ENCODE measurements around the gene B4GALT5. TPM values are rescaled to one million over a fixed set of nuclear protein-coding genes. Genes with fewer than 3 reads are reported as not detected.

B4GALT5 gene
- total and polyA plus RNA-seq, 3 donors from 2014 or later, result 56.9 to 69.7 (median 63.4) TPM

DNA sequence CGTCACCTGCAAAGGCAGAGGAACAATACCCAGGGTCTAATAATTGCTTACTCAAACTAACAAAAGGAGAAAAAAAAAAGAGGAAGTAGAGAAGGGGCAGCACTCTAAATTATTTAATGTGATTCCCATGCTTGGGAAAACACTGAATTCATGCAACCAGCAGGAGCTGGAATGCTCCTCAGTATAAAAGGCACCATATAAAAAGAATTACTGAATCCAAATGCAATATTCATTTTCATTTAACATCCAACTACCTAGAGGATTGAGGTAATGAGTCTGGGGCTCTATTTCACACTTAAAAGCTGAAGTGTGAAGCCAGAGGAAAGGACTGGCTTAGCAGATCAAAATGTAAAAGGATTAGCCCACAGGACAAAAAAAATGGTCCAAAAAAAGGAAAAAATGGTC, 8.7 kb downstream of the B4GALT5 start:
- Histone ChIP-seq H3K4me1 (peaks cover 33% of the 10 kb centered on the region), H3K27me3 (no peaks in the 10 kb centered on the region), H3K4me3 (no peak overlapping the region), H3K36me3 (ENCODE audit: low read depth, missing control alignments) (no peaks in the 10 kb centered on the region), H3K9me3 (no peaks in the 10 kb centered on the region), H3K27ac (peak overlapping the region in 1 of 2 donors; percentile 63)
- DNase-seq, result no peak
- intact Hi-C loops (cut with DNase I; ENCODE audit: low total_unique reads), result no loop called here
- WGBS, 2 donors, result 85 to 91% methylated on average over 1 of the region's 1 CpG
- TF ChIP-seq, protein P1, sequence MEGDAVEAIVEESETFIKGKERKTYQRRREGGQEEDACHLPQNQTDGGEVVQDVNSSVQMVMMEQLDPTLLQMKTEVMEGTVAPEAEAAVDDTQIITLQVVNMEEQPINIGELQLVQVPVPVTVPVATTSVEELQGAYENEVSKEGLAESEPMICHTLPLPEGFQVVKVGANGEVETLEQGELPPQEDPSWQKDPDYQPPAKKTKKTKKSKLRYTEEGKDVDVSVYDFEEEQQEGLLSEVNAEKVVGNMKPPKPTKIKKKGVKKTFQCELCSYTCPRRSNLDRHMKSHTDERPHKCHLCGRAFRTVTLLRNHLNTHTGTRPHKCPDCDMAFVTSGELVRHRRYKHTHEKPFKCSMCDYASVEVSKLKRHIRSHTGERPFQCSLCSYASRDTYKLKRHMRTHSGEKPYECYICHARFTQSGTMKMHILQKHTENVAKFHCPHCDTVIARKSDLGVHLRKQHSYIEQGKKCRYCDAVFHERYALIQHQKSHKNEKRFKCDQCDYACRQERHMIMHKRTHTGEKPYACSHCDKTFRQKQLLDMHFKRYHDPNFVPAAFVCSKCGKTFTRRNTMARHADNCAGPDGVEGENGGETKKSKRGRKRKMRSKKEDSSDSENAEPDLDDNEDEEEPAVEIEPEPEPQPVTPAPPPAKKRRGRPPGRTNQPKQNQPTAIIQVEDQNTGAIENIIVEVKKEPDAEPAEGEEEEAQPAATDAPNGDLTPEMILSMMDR (IDR thresholded peaks at IDR 0.05), result no peak
- TF ChIP-seq POLR2A (IDR thresholded peaks at IDR 0.05), result no peak

DNA sequence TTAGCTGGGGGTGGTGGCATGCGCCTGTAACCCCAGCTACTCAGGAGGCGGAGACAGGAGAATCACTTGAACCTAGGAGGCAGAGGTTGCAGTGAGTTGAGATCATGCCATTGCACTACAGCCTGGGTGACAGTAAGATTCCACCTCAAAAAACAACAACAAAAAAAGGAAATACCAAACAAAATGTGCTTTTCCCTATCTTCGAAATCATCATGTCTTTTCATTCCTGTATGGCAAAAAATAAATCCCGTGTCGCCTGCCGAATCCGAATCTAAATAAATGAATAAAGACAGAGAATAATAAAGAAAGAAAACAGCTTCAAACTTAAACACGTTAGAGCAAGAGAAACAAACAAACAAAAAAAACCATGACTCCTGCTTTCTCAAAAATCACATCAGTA, 11.8 kb downstream of the B4GALT5 start:
- Histone ChIP-seq H3K9me3 (no peaks in the 10 kb centered on the region), H3K4me3 (no peak overlapping the region), H3K27ac (peak overlapping the region; percentile 47 to 68), H3K27me3 (no peaks in the 10 kb centered on the region), H3K36me3 (ENCODE audit: low read depth, missing control alignments) (no peaks in the 10 kb centered on the region), H3K4me1 (peaks cover 38% of the 10 kb centered on the region)
- no peak for DNase-seq
- intact Hi-C loops (cut with DNase I; ENCODE audit: low total_unique reads), result no loop called here
- TF ChIP-seq, protein P1 (IDR thresholded peaks at IDR 0.05), result no peak
- no peak for TF ChIP-seq POLR2A (IDR thresholded peaks at IDR 0.05)
- WGBS, 2 donors, result 84 to 87% methylated on average over 8 of the region's 8 CpGs

DNA sequence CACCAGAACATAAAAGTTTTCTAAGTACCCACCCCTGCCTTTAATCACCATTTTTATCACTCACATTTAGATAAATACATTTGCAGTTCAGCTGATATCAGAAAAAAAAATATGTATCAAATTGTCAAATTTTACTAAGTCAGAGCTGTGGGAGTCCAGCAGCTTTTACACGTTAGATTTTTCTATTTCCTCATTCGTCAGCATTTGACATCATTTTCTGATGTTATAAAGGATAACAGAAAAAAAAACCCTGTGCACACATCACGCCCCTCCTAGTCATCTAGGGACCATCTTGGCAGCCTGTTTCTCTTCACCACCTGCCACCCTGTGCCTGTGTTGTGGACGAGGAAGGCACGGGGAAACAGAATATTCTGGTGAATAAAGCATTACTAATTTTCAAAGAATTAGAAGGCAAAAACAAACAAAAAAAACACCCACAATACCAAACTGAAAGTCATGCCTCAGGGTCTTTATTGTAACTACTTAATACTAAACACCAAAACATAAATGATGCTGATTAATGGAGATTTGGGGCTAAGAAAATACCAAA, 12.4 kb downstream of the B4GALT5 start:
- 42 to 54% methylated on average over 5 of the region's 5 CpGs for WGBS, 2 donors
- H3K4me3 ChIP-seq, result no peak overlapping the region
- no peaks in the 10 kb centered on the region for H3K36me3 ChIP-seq (ENCODE audit: low read depth, missing control alignments)
- no peak for TF ChIP-seq POLR2A (IDR thresholded peaks at IDR 0.05)
- TF ChIP-seq, protein P1 (IDR thresholded peaks at IDR 0.05), result no peak
- H3K9me3 ChIP-seq, result no peaks in the 10 kb centered on the region
- peaks cover 39% of the 10 kb centered on the region for H3K4me1 ChIP-seq
- H3K27me3 ChIP-seq, result no peaks in the 10 kb centered on the region
- intact Hi-C loops (cut with DNase I; ENCODE audit: low total_unique reads), result no loop called here
- peak overlapping the region; percentile 47 to 68 for H3K27ac ChIP-seq
- peak; percentile 52 for DNase-seq

DNA sequence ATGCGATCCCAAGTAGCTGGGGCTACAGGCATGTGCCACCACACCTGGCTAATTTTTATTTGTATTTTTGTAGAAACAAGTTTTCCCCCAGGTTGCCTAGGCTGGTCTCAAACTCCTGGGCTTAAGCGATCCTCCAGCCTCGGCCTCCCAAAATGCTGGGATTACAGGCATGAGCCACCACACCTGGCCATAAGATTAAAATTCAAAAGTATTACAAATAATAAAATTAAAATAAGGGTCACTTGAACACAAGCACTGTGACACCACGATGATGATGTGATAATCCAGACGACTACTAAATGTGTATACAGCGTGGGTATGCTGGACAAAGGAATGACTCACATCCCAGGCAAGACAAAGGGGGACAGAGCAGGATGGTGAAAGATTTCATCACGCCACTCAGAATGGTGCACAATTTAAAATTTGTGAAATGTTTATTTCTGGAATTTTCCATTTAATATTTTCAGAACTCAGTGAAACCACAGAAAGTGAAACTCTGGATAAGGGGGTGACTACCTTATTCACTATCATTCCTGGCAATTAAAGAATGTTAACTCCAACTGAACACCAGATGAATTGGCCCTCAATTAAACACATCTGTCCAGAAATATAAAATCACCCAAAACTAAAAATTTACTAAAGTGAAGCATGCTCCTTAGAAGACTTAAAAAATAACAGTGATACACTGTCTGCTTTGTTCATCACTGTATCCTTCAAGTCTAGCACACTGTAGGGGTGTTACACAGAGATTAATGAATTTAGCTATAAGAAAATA, 13.1 kb downstream of the B4GALT5 start:
- DNase-seq, result no peak

More for the DNA sequence above, 13.1 kb downstream of the B4GALT5 start:
- Histone ChIP-seq H3K36me3 (ENCODE audit: low read depth, missing control alignments) (no peaks in the 10 kb centered on the region), H3K9me3 (no peaks in the 10 kb centered on the region), H3K27me3 (no peaks in the 10 kb centered on the region), H3K27ac (peak overlapping the region; percentile 9 to 68), H3K4me3 (no peak overlapping the region), H3K4me1 (peaks cover 36% of the 10 kb centered on the region)
- TF ChIP-seq, protein P1 (IDR thresholded peaks at IDR 0.05), result no peak
- no peak for TF ChIP-seq POLR2A (IDR thresholded peaks at IDR 0.05)
- intact Hi-C loops (cut with DNase I; ENCODE audit: low total_unique reads), result no loop called here
- 70 to 77% methylated on average over 7 of the region's 7 CpGs for WGBS, 2 donors
